Breast epithelium (tissue), 4 donors: Measurements from ENCODE around the gene CATSPER4. TPM values are rescaled to one million over a fixed set of nuclear protein-coding genes. Genes with fewer than 3 reads are reported as not detected.

Experiments used
- DNase-seq, 2 donors: peaks; one replicate each; pipeline ENCODE4 v3.0.0-alpha.2; 2019; ENCODE audit warnings: low spot score in 2 of 2
- H3K27ac ChIP-seq, 2 donors: fragments of 200-600 bp; sonication (generic) in 1 of 2; one replicate each; pipeline ENCODE4 v1.5.1; 2016 to 2019; ENCODE audit warnings: mild to moderate bottlenecking in 1 of 2
- H3K27me3 ChIP-seq, 2 donors: fragments of 200-600 bp; sonication (generic) in 1 of 2; one replicate each; pipeline versions ENCODE4 v1.5.1 to v1.6.0; 2017 to 2019; ENCODE audit warnings: control low read depth in 1 of 2, mild to moderate bottlenecking in 1 of 2
- H3K36me3 ChIP-seq: fragments of 200-600 bp; one replicate; pipeline ENCODE4 v1.5.1; 2019
- H3K4me1 ChIP-seq, 2 donors: fragments of 200-600 bp; sonication (generic); one replicate each; pipeline ENCODE4 v1.5.1; 2016 to 2019; ENCODE audit warnings: control low read depth in 1 of 2
- H3K4me3 ChIP-seq, 3 donors: fragments of 200-600 bp; sonication (generic); 1 replicate in 2 of 3; 2 replicates in 1 of 3; pipeline ENCODE4 v1.5.1; 2016 to 2019; ENCODE audit warnings: mild to moderate bottlenecking in 3 of 3, moderate library complexity in 2 of 3
- H3K9me3 ChIP-seq, 2 donors: fragments of 200-600 bp; sonication (generic) in 1 of 2; one replicate each; pipeline ENCODE4 v1.5.1; 2016 to 2019; ENCODE audit warnings: control low read depth in 1 of 2
- POLR2A ChIP-seq: fragments of 450-650 bp; IDR thresholded peaks from one replicate; pipeline ENCODE4 v1.6.1; 2016; ENCODE audit warnings: antibody characterized with exemption, mild to moderate bottlenecking, moderate library complexity
- POLR2AphosphoS5 ChIP-seq, 3 donors: sonication (generic); formaldehyde crosslinking; IDR thresholded peaks; one replicate each; pipeline ENCODE4 v1.6.1; 2017; ENCODE audit warnings: antibody characterized with exemption in 3 of 3
- intact Hi-C: fragments of 100-400 bp; cut with DNase I; formaldehyde crosslinking; loops from one replicate; pipeline ENCODE4 v1.15.1; 2023; ENCODE audit warnings: low total_unique reads
- total RNA-seq, 3 donors: library from RNA; depleted of rRNA; stranded (reverse); fragments of >200 nt; gene quantifications; one replicate each; pipeline ENCODE4 v1.1.0, GENCODE V29; 2016
- TF ChIP-seq, protein P1 (sequence below), 3 donors: fragments of 450-650 bp; IDR thresholded peaks; one replicate each; pipeline ENCODE4 v1.5.1; 2016 to 2017; ENCODE audit warnings: antibody characterized with exemption in 3 of 3, mild to moderate bottlenecking in 3 of 3, moderate library complexity in 3 of 3

CATSPER4 gene
- total RNA-seq, 3 donors from 2014 or later: not detected

DNA sequence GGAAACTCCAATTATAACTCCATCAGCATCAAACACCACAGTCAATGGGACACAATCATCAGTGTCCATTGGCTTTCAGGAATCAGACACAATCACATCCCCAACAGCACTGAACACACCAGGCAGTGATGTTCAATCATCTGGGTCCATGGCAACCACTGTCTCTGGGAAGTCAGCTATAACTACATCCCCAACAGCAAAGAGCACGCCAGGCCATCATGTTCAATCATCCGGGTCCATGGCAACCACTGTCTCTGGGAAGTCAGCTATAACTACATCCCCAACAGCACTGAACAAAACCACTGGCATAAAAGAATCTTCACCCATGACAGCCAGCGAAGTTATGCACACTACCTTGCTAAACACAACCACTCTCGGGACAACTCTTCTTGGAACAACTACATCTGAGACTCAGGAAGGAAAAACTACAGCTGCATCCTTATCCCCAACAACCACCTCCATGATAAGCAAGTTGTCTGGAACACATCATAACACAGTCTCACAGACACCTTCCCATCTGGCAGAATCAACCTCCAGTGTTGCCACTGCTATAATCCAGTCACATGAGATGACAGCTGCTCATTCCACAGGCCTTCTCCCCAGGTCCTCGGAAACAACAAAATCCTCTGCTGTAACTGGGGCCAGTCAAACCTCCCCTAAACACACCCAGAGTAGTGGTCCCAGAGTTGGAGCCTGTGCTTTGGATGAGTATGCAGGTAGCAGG, 19.9 kb downstream of the CATSPER4 start:
- Histone ChIP-seq H3K9me3 (no peaks in the 10 kb centered on the region), H3K4me3 (no peak overlapping the region), H3K27me3 (no peaks in the 10 kb centered on the region), H3K4me1 (no peaks in the 10 kb centered on the region), H3K27ac (no peak overlapping the region), H3K36me3 (no peaks in the 10 kb centered on the region)
- TF ChIP-seq, protein P1, sequence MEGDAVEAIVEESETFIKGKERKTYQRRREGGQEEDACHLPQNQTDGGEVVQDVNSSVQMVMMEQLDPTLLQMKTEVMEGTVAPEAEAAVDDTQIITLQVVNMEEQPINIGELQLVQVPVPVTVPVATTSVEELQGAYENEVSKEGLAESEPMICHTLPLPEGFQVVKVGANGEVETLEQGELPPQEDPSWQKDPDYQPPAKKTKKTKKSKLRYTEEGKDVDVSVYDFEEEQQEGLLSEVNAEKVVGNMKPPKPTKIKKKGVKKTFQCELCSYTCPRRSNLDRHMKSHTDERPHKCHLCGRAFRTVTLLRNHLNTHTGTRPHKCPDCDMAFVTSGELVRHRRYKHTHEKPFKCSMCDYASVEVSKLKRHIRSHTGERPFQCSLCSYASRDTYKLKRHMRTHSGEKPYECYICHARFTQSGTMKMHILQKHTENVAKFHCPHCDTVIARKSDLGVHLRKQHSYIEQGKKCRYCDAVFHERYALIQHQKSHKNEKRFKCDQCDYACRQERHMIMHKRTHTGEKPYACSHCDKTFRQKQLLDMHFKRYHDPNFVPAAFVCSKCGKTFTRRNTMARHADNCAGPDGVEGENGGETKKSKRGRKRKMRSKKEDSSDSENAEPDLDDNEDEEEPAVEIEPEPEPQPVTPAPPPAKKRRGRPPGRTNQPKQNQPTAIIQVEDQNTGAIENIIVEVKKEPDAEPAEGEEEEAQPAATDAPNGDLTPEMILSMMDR (IDR thresholded peaks at IDR 0.05): no peak
- TF ChIP-seq POLR2AphosphoS5 (IDR thresholded peaks at IDR 0.05) (no peak), POLR2A (no peak)
- DNase-seq: no peak
- intact Hi-C loops: no loop called here

DNA sequence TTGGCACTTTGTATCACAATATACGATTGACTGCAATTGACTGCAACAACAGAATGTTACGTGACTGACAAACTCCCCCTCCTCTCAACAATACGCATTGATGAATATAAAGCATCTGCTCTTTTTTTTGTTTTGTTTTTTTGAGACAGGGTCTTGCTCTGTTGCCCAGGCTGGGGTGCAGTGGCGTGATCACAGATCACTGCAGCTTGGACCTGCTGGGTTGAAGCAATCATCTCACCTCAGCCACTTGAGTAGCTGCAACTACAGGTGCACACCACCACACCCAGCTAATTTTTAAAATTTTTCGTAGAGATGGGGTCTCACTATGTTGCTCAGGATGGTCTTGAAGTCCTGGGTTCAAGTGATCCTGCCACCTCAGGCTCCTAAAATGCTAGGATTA, 22.3 kb downstream of the CATSPER4 start:
- Histone ChIP-seq H3K9me3 (no peaks in the 10 kb centered on the region), H3K27me3 (no peaks in the 10 kb centered on the region), H3K4me1 (no peaks in the 10 kb centered on the region), H3K36me3 (no peaks in the 10 kb centered on the region), H3K27ac (no peak overlapping the region), H3K4me3 (no peak overlapping the region)
- DNase-seq: no peak
- intact Hi-C loops: no loop called here
- TF ChIP-seq, protein P1 (IDR thresholded peaks at IDR 0.05): no peak
- TF ChIP-seq POLR2A (no peak), POLR2AphosphoS5 (IDR thresholded peaks at IDR 0.05) (no peak)

DNA sequence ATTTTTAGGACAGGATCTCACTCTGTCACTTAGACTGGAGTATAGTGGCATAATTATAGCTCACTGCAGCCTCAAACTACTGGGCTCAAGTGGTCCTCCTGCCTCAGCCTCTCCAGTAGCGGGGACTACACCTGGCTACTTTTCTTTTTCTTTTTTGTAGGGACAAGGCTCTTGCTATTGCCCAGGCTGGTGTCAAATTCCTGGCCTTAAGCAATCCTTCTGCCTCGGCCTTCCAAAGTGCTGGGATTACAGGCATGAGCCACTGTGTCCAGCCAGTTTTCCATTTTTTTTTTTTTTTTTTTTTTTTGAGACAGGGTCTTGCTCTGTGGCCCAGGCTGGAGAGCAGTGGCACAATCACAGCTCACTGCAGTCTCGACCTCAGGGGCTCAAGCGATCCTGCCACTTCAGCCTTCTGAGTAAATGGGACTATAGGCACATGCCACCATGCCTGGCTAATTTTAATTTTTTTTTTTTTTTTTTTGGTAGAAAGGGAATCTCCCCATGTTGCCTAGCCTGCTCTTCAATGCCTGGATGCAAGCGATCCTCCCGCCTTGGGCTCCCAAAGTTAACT, 23.0 kb downstream of the CATSPER4 start:
- DNase-seq: no peak
- Histone ChIP-seq H3K9me3 (no peaks in the 10 kb centered on the region), H3K27me3 (no peaks in the 10 kb centered on the region), H3K36me3 (no peaks in the 10 kb centered on the region), H3K27ac (no peak overlapping the region), H3K4me1 (no peaks in the 10 kb centered on the region), H3K4me3 (no peak overlapping the region)
- intact Hi-C loops: no loop called here
- TF ChIP-seq POLR2AphosphoS5 (IDR thresholded peaks at IDR 0.05): no peak
- no peak for TF ChIP-seq POLR2A
- TF ChIP-seq, protein P1 (IDR thresholded peaks at IDR 0.05): no peak

DNA sequence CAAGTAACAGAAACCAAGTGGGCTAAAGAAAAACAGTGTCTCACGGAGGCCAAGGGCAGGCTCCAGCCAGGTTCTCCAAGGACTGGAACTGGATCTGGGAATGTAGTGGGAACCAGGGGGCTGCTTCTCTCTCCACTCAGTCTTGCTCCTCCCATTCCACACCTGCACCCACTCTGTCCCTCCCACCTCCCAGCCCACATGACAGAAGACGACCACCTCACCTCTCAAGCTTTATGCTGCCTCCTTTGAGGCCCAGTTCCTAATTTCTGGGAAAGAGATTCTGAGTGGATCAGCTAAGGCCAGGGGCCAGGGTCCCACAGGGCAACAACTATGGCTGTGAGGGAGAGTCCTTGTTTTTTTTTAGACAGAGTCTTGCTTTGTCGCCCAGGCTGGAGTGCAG, 24.8 kb downstream of the CATSPER4 start:
- Histone ChIP-seq H3K4me3 (no peak overlapping the region), H3K9me3 (no peaks in the 10 kb centered on the region), H3K4me1 (no peaks in the 10 kb centered on the region), H3K27me3 (no peaks in the 10 kb centered on the region), H3K27ac (no peak overlapping the region), H3K36me3 (no peaks in the 10 kb centered on the region)
- TF ChIP-seq, protein P1 (IDR thresholded peaks at IDR 0.05): no peak
- TF ChIP-seq POLR2AphosphoS5 (IDR thresholded peaks at IDR 0.05) (no peak), POLR2A (no peak)
- DNase-seq: no peak
- intact Hi-C loops: no loop called here

DNA sequence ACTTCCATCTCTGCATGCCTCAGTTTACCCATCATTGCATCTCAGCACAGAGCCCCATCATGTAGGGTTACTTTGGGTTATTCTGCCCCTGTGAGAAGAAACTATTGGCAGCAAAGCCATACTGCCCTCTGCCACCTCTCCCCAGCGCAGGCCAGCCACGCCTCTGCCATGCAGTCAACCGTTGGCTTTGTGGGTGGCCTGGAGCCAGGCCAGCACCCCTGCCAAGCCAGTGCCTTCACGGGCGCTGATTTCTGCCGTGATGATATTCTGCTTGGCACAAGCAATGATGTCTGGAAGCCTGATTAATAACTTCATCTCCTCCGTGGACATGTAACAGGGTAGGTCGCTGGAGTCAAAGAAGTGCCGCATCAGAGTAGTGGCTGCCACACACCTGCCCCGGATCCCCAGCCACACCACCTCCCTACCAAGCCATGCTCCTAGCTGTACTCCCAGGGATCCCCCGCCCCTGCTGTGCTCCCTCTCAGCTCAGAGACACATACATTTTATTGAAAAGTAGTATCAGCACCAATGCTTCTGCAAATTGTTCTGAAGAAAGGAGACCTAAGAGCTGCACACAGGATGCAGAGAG, 28.6 kb downstream of the CATSPER4 start:
- Histone ChIP-seq H3K27ac (no peak overlapping the region), H3K4me1 (no peaks in the 10 kb centered on the region), H3K9me3 (no peaks in the 10 kb centered on the region), H3K4me3 (no peak overlapping the region), H3K27me3 (no peaks in the 10 kb centered on the region), H3K36me3 (no peaks in the 10 kb centered on the region)
- no peak for DNase-seq
- TF ChIP-seq POLR2A (no peak), POLR2AphosphoS5 (IDR thresholded peaks at IDR 0.05) (no peak)
- TF ChIP-seq, protein P1 (IDR thresholded peaks at IDR 0.05): no peak
- intact Hi-C loops: no loop called here
